GM23338 (cell line): Measurements from ENCODE around the gene SMYD5. TPM values are rescaled to one million over a fixed set of nuclear protein-coding genes. Genes with fewer than 3 reads are reported as not detected.

Experiments used
- ATAC-seq: fragments of 200-7000 bp; cut with Tn5 transposase; 3 replicates; pipeline ENCODE4 v1.9.1; 2020
- DNase-seq: peaks from one replicate; pipeline ENCODE4 v3.0.0-alpha.2; 2015; ENCODE audit warnings: low spot score
- H2AFZ ChIP-seq: fragments of 200-600 bp; sonication (generic); 2 replicates; pipeline ENCODE4 v1.8.0; 2016; ENCODE audit warnings: antibody characterized with exemption, mild to moderate bottlenecking, moderate library complexity
- H3F3A ChIP-seq: fragments of 200-600 bp; sonication (generic); replicated peaks from 2 replicates; pipeline ENCODE4 v1.8.0; 2017; ENCODE audit warnings: antibody characterized with exemption, mixed run types, low read depth
- H3K27ac ChIP-seq: fragments of 200-600 bp; sonication (generic); 2 replicates; pipeline ENCODE4 v1.6.1; 2016; ENCODE audit warnings: low read depth
- H3K27me3 ChIP-seq: fragments of 200-600 bp; sonication (generic); 2 replicates; pipeline ENCODE4 v1.8.0; 2016; ENCODE audit warnings: mild to moderate bottlenecking, mixed run types, moderate library complexity; ENCODE audit not compliant: insufficient read depth
- H3K36me3 ChIP-seq: fragments of 200-600 bp; sonication (generic); 2 replicates; pipeline ENCODE4 v1.8.0; 2016; ENCODE audit warnings: mild to moderate bottlenecking; ENCODE audit not compliant: insufficient read depth
- H3K4me1 ChIP-seq: fragments of 200-600 bp; sonication (generic); 2 replicates; pipeline ENCODE4 v1.8.0; 2016; ENCODE audit warnings: mild to moderate bottlenecking, moderate library complexity; ENCODE audit not compliant: insufficient read depth
- H3K4me2 ChIP-seq: fragments of 200-600 bp; sonication (generic); 2 replicates; pipeline ENCODE4 v1.7.1; 2017; ENCODE audit warnings: mixed run types
- H3K4me3 ChIP-seq: fragments of 200-600 bp; sonication (generic); 2 replicates; pipeline ENCODE4 v1.6.1; 2016; ENCODE audit warnings: mixed run types
- H3K79me2 ChIP-seq: fragments of 200-600 bp; sonication (generic); replicated peaks from 2 replicates; pipeline ENCODE4 v1.8.0; 2017; ENCODE audit warnings: mild to moderate bottlenecking; ENCODE audit not compliant: insufficient read depth
- H3K9me2 ChIP-seq: fragments of 200-600 bp; sonication (generic); 2 replicates; pipeline ENCODE4 v1.8.0; 2017; ENCODE audit not compliant: insufficient read depth
- H4K20me1 ChIP-seq: fragments of 200-600 bp; sonication (generic); replicated peaks from 2 replicates; pipeline ENCODE4 v1.8.0; 2017; ENCODE audit warnings: mild to moderate bottlenecking; ENCODE audit not compliant: insufficient read depth
- H3K27ac Mint-ChIP-seq: 2 replicates; pipeline ENCODE4 v1.8.0; 2020; ENCODE audit warnings: inconsistent platforms, mild to moderate bottlenecking, moderate library complexity, mixed read lengths
- H3K27me3 Mint-ChIP-seq: 3 replicates; pipeline ENCODE4 v1.8.0; 2022; ENCODE audit warnings: low read depth, mild to moderate bottlenecking, moderate library complexity, mixed read lengths, inconsistent platforms; ENCODE audit not compliant: insufficient read depth, poor library complexity
- H3K36me3 Mint-ChIP-seq: 3 replicates; pipeline ENCODE4 v1.8.0; 2021; ENCODE audit warnings: low read depth, mild to moderate bottlenecking, inconsistent platforms, moderate library complexity, mixed read lengths
- H3K4me1 Mint-ChIP-seq: 3 replicates; pipeline ENCODE4 v1.8.0; 2020; ENCODE audit warnings: mild to moderate bottlenecking, inconsistent platforms, mixed read lengths
- H3K4me3 Mint-ChIP-seq: 3 replicates; pipeline ENCODE4 v1.8.0; 2021; ENCODE audit warnings: moderate library complexity, mild to moderate bottlenecking, inconsistent platforms, mixed read lengths
- H3K9me3 Mint-ChIP-seq: 3 replicates; pipeline ENCODE4 v1.8.0; 2020; ENCODE audit warnings: moderate library complexity, mild to moderate bottlenecking, inconsistent platforms, mixed read lengths
- CREB1 ChIP-seq: fragments of 250-450 bp; sonication (Bioruptor Pico); IDR thresholded peaks from 2 replicates; pipeline ENCODE4 v1.5.0; 2020; ENCODE audit warnings: low read depth, mild to moderate bottlenecking, moderate library complexity
- CTCF ChIP-seq, 2 experiments: fragments of 200-600 bp in 1 of 2; sonication (generic) in 1 of 2; conservative IDR thresholded peaks; 2 replicates each; pipeline versions ENCODE4 v1.5.1 to v1.6.1; 2016 to 2017; ENCODE audit warnings: antibody characterized with exemption in 2 of 2, low read depth in 2 of 2, mild to moderate bottlenecking in 2 of 2, moderate library complexity in 1 of 2
- ETS1 ChIP-seq: IDR thresholded peaks from 2 replicates; pipeline ENCODE4 v1.6.1; 2016; ENCODE audit warnings: antibody characterized with exemption
- EZH2 ChIP-seq: fragments of 200-600 bp; sonication (generic); IDR thresholded peaks from one replicate; pipeline ENCODE4 v1.8.0; 2017; ENCODE audit warnings: antibody characterized with exemption, mild to moderate bottlenecking, low read depth; ENCODE audit not compliant: unreplicated experiment
- EZH2phosphoT487 ChIP-seq: fragments of 200-600 bp; sonication (generic); IDR thresholded peaks from one replicate; pipeline ENCODE4 v1.8.1; 2018; ENCODE audit warnings: antibody characterized with exemption; ENCODE audit not compliant: unreplicated experiment
- JUNB ChIP-seq: IDR thresholded peaks from one replicate; pipeline ENCODE4 v1.6.1; 2016; ENCODE audit warnings: antibody characterized with exemption; ENCODE audit not compliant: unreplicated experiment
- NANOG ChIP-seq: IDR thresholded peaks from 2 replicates; pipeline ENCODE4 v1.6.1; 2016; ENCODE audit warnings: antibody characterized with exemption, borderline replicate concordance
- POLR2AphosphoS5 ChIP-seq: IDR thresholded peaks from 2 replicates; pipeline ENCODE4 v1.6.1; 2016; ENCODE audit warnings: antibody characterized with exemption, low read depth
- REST ChIP-seq: IDR thresholded peaks from one replicate; pipeline ENCODE4 v1.6.1; 2018; ENCODE audit warnings: antibody characterized with exemption; ENCODE audit not compliant: unreplicated experiment
- STAT1 ChIP-seq: IDR thresholded peaks from one replicate; pipeline ENCODE4 v1.6.1; 2016; ENCODE audit warnings: antibody characterized with exemption; ENCODE audit not compliant: unreplicated experiment
- ZNF114 ChIP-seq: fragments of 250-450 bp; sonication (Bioruptor Pico); IDR thresholded peaks from 2 replicates; pipeline ENCODE4 v1.5.0; 2020; ENCODE audit warnings: mild to moderate bottlenecking, moderate library complexity
- ZNF331 ChIP-seq: fragments of 250-450 bp; sonication (Bioruptor Pico); IDR thresholded peaks from 2 replicates; pipeline ENCODE4 v1.5.0; 2020; ENCODE audit warnings: low read depth, mild to moderate bottlenecking, moderate library complexity
- ZNF462 ChIP-seq: fragments of 250-450 bp; sonication (Bioruptor Pico); IDR thresholded peaks from 2 replicates; pipeline ENCODE4 v1.5.0; 2020; ENCODE audit warnings: mild to moderate bottlenecking, moderate library complexity
- polyA plus RNA-seq: library from polyadenylated mRNA; unstranded; fragments of >200 nt; fragmentation: Nextera tagmentation; extraction: Ambion mirVana; gene quantifications from 2 replicates; pipeline ENCODE4 v1.2.1, GENCODE V29; 2016
- total RNA-seq: library from RNA; depleted of rRNA; stranded (reverse); fragments of >200 nt; shearing (Covaris generic); gene quantifications from 2 replicates; pipeline ENCODE4 v1.2.3, GENCODE V29; 2014

The SMYD5 gene
- total and polyA plus RNA-seq, 2 experiments from 2014 or later, result 20.5 to 45.8 TPM

- Mint-ChIP-seq H3K27me3 (peaks cover 57% of the 10 kb centered on the region), H3K36me3 (no peaks in the 10 kb centered on the region), H3K9me3 (no peaks in the 10 kb centered on the region; the same call in 2 of the 3 replicates), H3K4me1 (peaks cover 27% of the 10 kb centered on the region), H3K4me3 (peak overlapping the region; percentile 86), H3K27ac (no peak overlapping the region)
- Histone ChIP-seq H3K4me3 (peak overlapping the region; percentile 83), H2AFZ (peak overlapping the region; percentile 98; the same call in 1 of the 2 replicates), H3K36me3 (no peaks in the 10 kb centered on the region), H3K27ac (no peak overlapping the region), H4K20me1 (no peaks in the 10 kb centered on the region), H3K4me1 (peaks cover 17% of the 10 kb centered on the region), H3F3A (peaks cover 3% of the 10 kb centered on the region; the same call in 1 of the 2 replicates), H3K4me2 (peak overlapping the region; percentile 93), H3K27me3 (peaks cover 86% of the 10 kb centered on the region), H3K79me2 (no peaks in the 10 kb centered on the region), H3K9me2 (no peaks in the 10 kb centered on the region)
- ATAC-seq (peak; percentile 48), DNase-seq (peak; percentile 70)
- no peak for TF ChIP-seq NANOG
- TF ChIP-seq ZNF462 (CRISPR knock-in tag), result no peak
- no peak for TF ChIP-seq ETS1
- TF ChIP-seq JUNB, result no peak
- no peak for TF ChIP-seq POLR2AphosphoS5
- no peak for TF ChIP-seq STAT1
- TF ChIP-seq ZNF114 (CRISPR knock-in tag), result no peak
- no peak for TF ChIP-seq ZNF331 (CRISPR knock-in tag)
- TF ChIP-seq EZH2, result no peak
- TF ChIP-seq EZH2phosphoT487, result no peak
- TF ChIP-seq REST, result no peak
- no peak for TF ChIP-seq CREB1 (CRISPR knock-in tag)
- TF ChIP-seq CTCF (conservative IDR thresholded peaks at IDR 0.05; ENCODE audit: low read depth in 2 of 2), result no peak
Observed at GRCh38 chr2:73177645-73178255, 36.3 kb upstream of the SMYD5 start.
